Ovary (tissue), 10 donors: ENCODE measurements around the gene PKP1. TPM values are rescaled to one million over a fixed set of nuclear protein-coding genes. Genes with fewer than 3 reads are reported as not detected.
"Not testable (repeated sequence)": the region's sequence is repeated elsewhere in the genome, so short reads cannot be mapped to it uniquely, and the experiment has no call there.

Experiments used
- DNase-seq, 5 donors: peaks; one replicate each; pipeline ENCODE4 v3.0.0-alpha.2; 2019 to 2020
- H3K27ac ChIP-seq, 2 donors: fragments of 200-600 bp; one replicate each; pipeline versions ENCODE4 v1.5.1 to v1.8.0; 2019 to 2022
- H3K27me3 ChIP-seq: fragments of 200-600 bp; one replicate; pipeline ENCODE4 v1.8.0; 2022
- H3K36me3 ChIP-seq: fragments of 200-600 bp; sonication (generic); one replicate; pipeline ENCODE4 v1.5.1; 2019
- H3K4me1 ChIP-seq: one replicate; pipeline ENCODE4 v1.8.1; 2013; ENCODE audit warnings: mild to moderate bottlenecking, moderate library complexity; ENCODE audit not compliant: insufficient read depth
- H3K4me3 ChIP-seq: fragments of 200-600 bp; sonication (generic); one replicate; pipeline ENCODE4 v1.5.1; 2017
- H3K9me3 ChIP-seq, 2 donors: fragments of 200-600 bp in 1 of 2; sonication (generic) in 1 of 2; one replicate each; pipeline versions ENCODE4 v1.5.1 to v1.8.1; 2013 to 2019; ENCODE audit warnings: mild to moderate bottlenecking in 1 of 2, moderate library complexity in 1 of 2
- EP300 ChIP-seq: sonication (generic); formaldehyde crosslinking; IDR thresholded peaks from one replicate; pipeline ENCODE4 v1.6.1; 2017; ENCODE audit warnings: antibody characterized with exemption
- POLR2A ChIP-seq: fragments of 450-650 bp; IDR thresholded peaks from one replicate; pipeline ENCODE4 v1.6.1; 2017; ENCODE audit warnings: antibody characterized with exemption, mild to moderate bottlenecking, moderate library complexity
- WGBS, 3 donors: extraction: QIAGEN DNeasy Blood & Tissue Kit in 1 of 3; methylation state at CpG; one replicate each; pipeline versions ENCODE4 v1.1.5 to v1.1.7; 2013 to 2017; 5-methylcytosine and 5-hydroxymethylcytosine counted together
- intact Hi-C, 4 donors: fragments of 100-400 bp; cut with DNase I; formaldehyde crosslinking; loops; one replicate each; pipeline versions ENCODE4 v1.11.0 to v1.15.1; 2022 to 2023
- long read RNA-seq, 3 donors: library from polyadenylated mRNA in 2 of 3; unstranded in 2 of 3; transcript quantifications; one replicate each; pipeline ENCODE4 v2.0.0 and lab custom pipeline, GENCODE V29; 2021 to 2026
- polyA plus RNA-seq, 2 donors: library from polyadenylated mRNA; stranded (reverse); fragments of 200-250 nt in 1 of 2; fragments of 350-450 nt in 1 of 2; fragmentation: Illumina TruSeq in 1 of 2; extraction: RNeasy Lipid Tissue Mini Kit (QIAGEN cat#74804) in 1 of 2; gene quantifications; one replicate each; pipeline ENCODE4 v1.2.3, GENCODE V29; 2013 to 2014
- total RNA-seq, 7 donors: library from RNA; depleted of rRNA in 2 of 7; stranded (reverse); fragments of >200 nt in 2 of 7; fragmentation: NEBNext Ultra II Directional in 3 of 7; extraction: Animal tissue kit (Norgen Biotek cat#: 25700) in 3 of 7; gene quantifications; one replicate each; pipeline versions ENCODE4 v1.1.0 to v1.2.4, GENCODE V29; 2016 to 2023
- TF ChIP-seq, protein P1 (sequence below), 3 donors: fragments of 450-650 bp in 2 of 3; fragments of 200-600 bp in 1 of 3; IDR thresholded peaks; one replicate each; pipeline versions ENCODE4 v1.5.1 to v1.8.0; 2016 to 2022; ENCODE audit warnings: antibody characterized with exemption in 3 of 3, mild to moderate bottlenecking in 1 of 3
- donor health status: DM: no; HTN: no; CAD: no; lungs with moderate emphysema.
- donor health status: DM: no; HTN: no; CAD: no.
- donor health status: Bipolar disorder and iron deficiency.
- donor health status: DM: yes; HTN: yes; CAD: no.
- donor health status: DM: no; HTN: no; CAD: no.
- donor health status: DM: yes; HTN: yes; CAD: no.

PKP1 gene, protein sequence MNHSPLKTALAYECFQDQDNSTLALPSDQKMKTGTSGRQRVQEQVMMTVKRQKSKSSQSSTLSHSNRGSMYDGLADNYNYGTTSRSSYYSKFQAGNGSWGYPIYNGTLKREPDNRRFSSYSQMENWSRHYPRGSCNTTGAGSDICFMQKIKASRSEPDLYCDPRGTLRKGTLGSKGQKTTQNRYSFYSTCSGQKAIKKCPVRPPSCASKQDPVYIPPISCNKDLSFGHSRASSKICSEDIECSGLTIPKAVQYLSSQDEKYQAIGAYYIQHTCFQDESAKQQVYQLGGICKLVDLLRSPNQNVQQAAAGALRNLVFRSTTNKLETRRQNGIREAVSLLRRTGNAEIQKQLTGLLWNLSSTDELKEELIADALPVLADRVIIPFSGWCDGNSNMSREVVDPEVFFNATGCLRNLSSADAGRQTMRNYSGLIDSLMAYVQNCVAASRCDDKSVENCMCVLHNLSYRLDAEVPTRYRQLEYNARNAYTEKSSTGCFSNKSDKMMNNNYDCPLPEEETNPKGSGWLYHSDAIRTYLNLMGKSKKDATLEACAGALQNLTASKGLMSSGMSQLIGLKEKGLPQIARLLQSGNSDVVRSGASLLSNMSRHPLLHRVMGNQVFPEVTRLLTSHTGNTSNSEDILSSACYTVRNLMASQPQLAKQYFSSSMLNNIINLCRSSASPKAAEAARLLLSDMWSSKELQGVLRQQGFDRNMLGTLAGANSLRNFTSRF
- total RNA-seq, result under 1 TPM in 5 of 7 donors, not detected in 2; 0.07 to 0.48 (median 0.18) TPM
- polyA plus RNA-seq, result under 1 TPM; 0.05 to 0.18 TPM
- long read RNA-seq, donor 1, result 0 reads
- long read RNA-seq, donor 2, result 0 reads
- long read RNA-seq, donor 3, result 0 reads

DNA sequence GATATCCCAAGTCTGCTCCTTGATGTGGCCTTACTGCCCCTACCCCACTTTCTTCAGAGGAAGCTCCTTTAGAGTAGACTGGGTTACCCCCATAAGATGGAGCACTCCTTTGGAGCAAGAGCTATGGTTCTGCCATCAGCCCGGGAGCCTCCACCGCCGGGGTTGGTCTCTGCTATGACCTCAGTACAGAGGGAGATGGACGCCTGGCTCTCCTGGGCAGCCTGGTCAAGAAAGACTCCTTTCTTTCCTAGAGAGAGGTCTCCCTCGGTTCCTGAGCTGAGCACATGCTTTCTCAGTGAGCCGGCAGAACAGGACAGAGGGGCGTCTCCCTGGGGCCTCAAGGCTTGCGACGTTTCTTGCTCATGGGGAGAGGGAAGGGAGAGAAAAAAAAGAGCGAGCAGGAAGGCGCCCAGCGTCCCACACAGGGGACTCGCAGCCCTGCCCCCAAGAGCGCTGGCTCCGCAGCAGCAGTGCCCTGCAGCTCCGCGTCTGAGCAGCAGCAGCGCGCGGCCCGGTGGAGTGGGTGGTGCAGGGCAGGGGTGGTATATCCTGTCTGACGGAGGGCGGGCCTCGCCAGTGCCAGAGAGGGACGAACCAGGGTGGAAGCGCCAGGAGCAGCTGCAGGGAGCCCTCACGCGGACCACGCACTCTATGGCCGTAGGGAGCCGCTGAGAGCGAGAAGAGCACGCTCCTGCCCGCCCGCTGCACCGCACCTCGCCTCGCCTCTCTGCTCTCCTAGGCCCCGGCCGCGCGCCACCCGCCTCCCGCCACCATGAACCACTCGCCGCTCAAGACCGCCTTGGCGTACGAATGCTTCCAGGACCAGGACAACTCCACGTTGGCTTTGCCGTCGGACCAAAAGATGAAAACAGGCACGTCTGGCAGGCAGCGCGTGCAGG is at the start of gene PKP1:
Gene PKP1 (plus strand): TSS at position 576 of the 899 bp plus-strand sequence. CDS start 197 bp downstream, at position 773.
- 1 to 7% (median 2%) methylated on average over 55 of the region's 55 CpGs for WGBS, 3 donors
- Histone ChIP-seq H3K36me3 (no peaks in the 10 kb centered on the region), H3K27ac (no peak within 1 kb of the TSS), H3K27me3 (no peaks in the 10 kb centered on the region), H3K9me3 (no peaks in the 10 kb centered on the region), H3K4me3 (no peak within 1 kb of the TSS), H3K4me1 (no peaks in the 10 kb centered on the region)
- intact Hi-C loops, result no loop called here
- no peak for TF ChIP-seq EP300
- TF ChIP-seq POLR2A, result no peak
- TF ChIP-seq, protein P1, sequence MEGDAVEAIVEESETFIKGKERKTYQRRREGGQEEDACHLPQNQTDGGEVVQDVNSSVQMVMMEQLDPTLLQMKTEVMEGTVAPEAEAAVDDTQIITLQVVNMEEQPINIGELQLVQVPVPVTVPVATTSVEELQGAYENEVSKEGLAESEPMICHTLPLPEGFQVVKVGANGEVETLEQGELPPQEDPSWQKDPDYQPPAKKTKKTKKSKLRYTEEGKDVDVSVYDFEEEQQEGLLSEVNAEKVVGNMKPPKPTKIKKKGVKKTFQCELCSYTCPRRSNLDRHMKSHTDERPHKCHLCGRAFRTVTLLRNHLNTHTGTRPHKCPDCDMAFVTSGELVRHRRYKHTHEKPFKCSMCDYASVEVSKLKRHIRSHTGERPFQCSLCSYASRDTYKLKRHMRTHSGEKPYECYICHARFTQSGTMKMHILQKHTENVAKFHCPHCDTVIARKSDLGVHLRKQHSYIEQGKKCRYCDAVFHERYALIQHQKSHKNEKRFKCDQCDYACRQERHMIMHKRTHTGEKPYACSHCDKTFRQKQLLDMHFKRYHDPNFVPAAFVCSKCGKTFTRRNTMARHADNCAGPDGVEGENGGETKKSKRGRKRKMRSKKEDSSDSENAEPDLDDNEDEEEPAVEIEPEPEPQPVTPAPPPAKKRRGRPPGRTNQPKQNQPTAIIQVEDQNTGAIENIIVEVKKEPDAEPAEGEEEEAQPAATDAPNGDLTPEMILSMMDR (IDR thresholded peaks at IDR 0.05), result no peak
- DNase-seq, result no peak

DNA sequence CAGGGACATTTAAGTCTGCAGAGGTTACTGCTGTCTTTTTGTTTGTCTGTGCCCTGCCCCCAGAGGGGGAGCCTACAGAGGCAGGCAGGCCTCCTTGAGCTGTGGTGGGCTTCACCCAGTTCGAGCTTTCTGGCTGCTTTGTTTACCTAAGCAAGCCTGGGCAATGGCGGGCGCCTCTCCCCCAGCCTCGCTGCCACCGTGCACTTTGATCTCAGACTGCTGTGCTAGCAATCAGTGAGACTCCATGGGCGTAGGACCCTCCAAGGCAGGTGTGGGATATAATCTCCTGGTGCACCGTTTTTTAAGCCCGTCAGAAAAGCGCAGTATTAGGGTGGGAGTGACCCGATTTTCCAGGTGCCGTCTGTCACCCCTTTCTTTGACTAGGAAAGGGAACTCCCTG is 43.7 kb upstream of the PKP1 start:
- H3K9me3 ChIP-seq, H3K36me3 ChIP-seq, H3K27me3 ChIP-seq, intact Hi-C loops, H3K27ac ChIP-seq, H3K4me3 ChIP-seq, H3K4me1 ChIP-seq, DNase-seq: not testable (repeated sequence)
- WGBS, 3 donors, result 72 to 87% (median 76%) methylated on average over 11 of the region's 11 CpGs

DNA sequence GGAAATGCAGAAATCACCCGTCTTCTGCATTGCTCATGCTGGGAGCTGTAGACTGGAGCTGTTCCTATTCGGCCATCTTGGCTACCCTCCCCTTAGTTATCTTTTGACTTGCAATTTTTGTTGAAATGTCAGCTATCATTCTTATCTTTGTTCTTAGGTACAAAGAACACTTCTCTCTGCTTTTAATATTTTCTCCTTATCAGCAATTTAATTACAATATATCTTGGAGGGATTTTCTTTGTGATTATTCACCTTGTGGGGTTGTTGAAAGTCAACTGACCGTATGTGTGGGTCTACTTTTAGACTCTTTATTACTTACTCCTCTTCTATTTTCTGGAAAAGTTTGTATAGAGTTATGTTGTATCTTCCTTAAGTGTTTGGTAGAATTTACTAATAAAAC is 43.1 kb upstream of the PKP1 start:
- intact Hi-C loops, result no loop called here
- H3K4me1 ChIP-seq, result no peaks in the 10 kb centered on the region

DNA sequence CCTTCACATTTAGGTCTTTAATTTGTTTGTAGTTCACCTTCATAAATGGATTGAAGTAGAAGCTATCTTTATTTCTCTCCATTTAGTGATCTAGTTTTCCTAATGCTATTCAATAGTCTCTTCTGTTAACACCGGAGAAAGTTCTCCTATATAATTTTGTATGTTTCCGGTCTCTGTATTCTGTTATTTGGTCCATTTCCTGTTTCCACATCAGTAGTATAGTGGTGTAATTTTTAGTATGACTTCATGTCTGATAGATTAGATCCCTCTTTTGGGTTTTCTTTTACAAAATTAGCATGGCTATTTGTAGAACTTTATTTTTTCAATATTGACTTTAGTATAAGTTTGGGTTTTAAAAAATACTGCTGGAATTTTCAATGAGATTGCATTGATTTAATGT is 41.6 kb upstream of the PKP1 start:
- no peaks in the 10 kb centered on the region for H3K27me3 ChIP-seq
- WGBS, 3 donors, result 78 to 88% (median 85%) methylated on average over 2 of the region's 2 CpGs
- intact Hi-C loops, result no loop called here
- H3K36me3 ChIP-seq, result no peaks in the 10 kb centered on the region
- H3K4me1 ChIP-seq, result no peaks in the 10 kb centered on the region
- no peaks in the 10 kb centered on the region for H3K9me3 ChIP-seq
- H3K4me3 ChIP-seq, result no peak overlapping the region
- TF ChIP-seq POLR2A (no peak), EP300 (no peak)
- TF ChIP-seq, protein P1 (IDR thresholded peaks at IDR 0.05), result no peak
- H3K27ac ChIP-seq, result no peak overlapping the region
- DNase-seq, result no peak

More for the DNA sequence above, 43.1 kb upstream of the PKP1 start:
- H3K9me3 ChIP-seq, result no peaks in the 10 kb centered on the region
- TF ChIP-seq, protein P1 (IDR thresholded peaks at IDR 0.05), result no peak
- TF ChIP-seq POLR2A (no peak), EP300 (no peak)
- H3K27me3 ChIP-seq, result no peaks in the 10 kb centered on the region
- no peak overlapping the region for H3K4me3 ChIP-seq
- no peak overlapping the region for H3K27ac ChIP-seq
- no peaks in the 10 kb centered on the region for H3K36me3 ChIP-seq
- no peak for DNase-seq
- 87 to 94% (median 89%) methylated on average over 3 of the region's 3 CpGs for WGBS, 3 donors
